ENCODE results near the gene KLHL34.

Gene KLHL34

DNA sequence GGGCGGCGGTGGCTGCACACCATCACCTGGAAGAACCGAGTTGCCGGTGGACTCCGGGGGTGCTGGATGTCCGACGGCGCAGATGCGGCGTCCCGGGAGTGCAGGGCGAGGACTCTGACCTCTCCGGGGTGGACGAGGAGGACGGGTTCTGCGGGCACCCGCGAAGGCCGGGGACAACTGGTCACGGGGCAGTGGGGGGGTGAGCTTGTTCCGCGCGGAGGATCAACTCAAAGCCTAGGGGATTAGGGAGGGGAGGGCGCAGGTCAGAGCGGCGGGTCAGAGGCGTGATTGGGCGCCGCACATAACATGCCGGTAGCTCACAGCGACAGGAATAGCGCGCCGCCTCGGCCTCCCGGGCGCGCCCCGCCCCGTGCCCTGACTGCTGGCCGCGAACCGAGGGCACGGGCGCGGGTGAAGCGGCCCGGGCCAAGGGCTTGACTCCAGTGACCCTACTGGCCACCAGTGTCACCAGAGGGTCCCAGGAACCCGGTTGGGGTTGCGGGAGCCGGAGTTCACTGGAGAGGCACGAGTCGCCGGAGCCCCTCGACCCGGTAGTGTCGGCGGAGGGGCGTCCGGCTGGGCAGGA is at the start of gene KLHL34:
TSS of gene KLHL34 (minus strand) at position 179 of the 586 bp plus-strand sequence. CDS start 542 bp downstream, outside the sequence.
- DNase-seq (ENCODE audit: low spot score): no peak

DNA sequence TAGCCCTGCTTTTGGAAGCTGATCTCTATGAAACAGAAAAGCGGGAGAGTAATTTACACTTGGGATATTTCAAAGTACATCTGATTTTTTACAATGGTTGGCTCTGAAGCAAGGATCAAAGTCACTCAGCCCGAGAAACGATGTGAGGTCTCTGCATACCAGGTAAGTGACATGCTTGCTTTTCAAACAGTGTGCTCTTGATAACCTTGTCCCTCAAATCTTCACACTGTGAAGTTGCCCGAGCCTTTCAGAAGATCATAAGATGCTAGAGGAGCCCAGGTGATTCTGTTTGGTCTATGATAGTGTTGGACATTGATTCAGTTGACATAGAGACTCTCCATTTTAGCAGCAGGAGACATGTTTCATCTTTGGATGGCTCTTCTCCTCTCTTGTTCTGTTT is 47.1 kb upstream of the KLHL34 start:
- no peak for DNase-seq (ENCODE audit: low spot score)

DNA sequence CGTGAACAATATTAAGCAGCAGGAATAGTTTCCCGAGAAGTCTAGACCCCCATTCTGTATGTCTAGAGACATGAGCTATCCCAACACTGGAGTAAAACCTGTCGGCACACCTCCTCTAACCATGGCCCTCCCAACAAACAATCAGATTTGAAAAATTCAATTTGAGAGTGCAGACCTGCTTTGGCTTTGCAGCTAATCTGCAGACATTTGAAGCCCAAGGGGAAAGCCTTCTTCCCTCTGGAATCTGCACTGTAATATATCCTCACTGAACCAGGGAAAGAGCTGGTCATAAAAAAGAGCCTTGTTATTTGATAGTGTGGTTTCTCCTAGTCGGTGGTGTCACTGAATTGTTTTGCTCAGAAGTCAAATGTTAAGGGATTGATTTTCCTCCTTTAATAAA is 44.6 kb upstream of the KLHL34 start:
- no peak for DNase-seq (ENCODE audit: low spot score)

DNA sequence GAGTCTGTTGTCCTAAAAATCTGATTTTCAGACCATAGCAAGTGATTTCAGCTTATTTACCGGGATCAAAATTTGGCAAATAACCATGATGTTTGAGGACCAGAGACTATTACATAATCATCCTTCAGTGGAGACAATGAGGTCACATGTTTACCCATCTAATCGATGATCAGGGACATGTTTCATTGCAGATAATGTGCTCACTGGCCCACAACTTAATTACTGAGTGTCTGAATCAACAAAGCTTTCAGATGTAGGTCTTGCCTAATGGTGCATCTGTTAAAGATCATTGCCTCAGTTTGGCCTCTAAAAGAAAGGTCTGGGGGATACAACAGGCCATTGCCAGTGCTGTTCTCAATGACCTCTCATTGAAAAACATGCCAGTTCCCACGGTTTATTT is 42.8 kb upstream of the KLHL34 start:
- no peak for DNase-seq (ENCODE audit: low spot score)

- DNase-seq (ENCODE audit: low spot score): no peak
Measured at GRCh38 chrX:21700275-21700674, 42.1 kb upstream of the KLHL34 start.

- no peak for DNase-seq (ENCODE audit: low spot score)
Measured at GRCh38 chrX:21699136-21699535, 41.0 kb upstream of the KLHL34 start.

DNA sequence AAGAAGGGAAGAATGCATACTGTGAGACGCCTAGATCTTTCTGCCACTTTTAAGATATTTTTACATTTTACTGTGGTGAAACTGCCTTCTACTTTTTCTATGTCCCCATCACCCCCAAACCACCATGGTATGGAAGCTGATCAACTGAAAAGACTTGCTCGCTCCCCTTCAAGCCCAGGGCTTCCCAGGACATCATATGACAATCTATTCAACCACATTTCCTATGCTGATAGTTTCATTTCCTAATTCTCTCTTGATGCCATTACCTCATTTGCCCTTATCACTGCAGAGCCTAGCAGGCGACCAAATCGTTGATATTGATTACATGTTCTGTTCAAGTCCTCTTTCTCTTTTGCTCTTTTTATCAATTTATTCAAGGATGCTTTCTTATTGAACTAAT is 40.1 kb upstream of the KLHL34 start:
- DNase-seq (ENCODE audit: low spot score): no peak

DNA sequence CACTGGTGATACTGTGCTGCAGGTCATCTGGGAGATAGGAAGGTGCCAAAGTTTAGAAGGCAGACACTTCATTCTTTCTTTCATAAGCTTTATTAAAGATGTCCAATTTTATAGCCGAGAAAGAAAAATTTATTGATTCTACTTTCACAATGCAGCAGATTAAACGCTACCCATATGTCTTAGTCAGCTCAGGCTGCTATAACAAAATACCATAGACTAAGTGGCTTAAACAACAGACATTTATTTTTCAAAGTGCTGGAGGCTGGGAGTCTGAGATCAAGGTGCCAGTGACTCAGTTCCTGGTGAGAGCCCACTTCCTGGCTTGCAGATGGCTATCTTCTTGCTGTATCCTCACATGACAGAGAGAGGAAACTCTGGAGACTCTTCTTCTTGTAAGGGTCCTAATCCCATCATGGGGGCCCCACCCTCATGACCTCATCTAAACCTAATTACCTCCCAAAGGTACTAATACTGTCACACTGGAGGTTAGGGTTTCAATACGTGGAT is 33.4 kb upstream of the KLHL34 start:
- no peak for DNase-seq (ENCODE audit: low spot score)

DNA sequence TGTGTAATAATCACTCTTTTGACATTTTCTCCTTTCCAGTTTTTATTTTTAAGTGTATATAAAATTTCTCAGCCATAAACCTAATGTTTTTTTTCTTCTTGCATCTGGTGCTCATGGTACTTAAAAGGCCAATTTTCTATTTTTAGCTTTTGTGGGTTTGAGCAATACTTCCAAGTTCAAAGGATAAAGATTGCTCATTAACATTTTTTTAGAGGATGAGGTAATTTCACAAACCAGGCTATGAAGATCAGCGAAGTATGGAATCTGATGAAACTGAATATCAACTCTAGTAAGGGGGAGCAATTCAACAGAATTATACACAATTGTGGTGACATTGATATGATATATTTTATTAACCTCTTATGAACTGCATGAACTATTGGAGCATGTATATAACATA is 25.8 kb upstream of the KLHL34 start:
- no peak for DNase-seq (ENCODE audit: low spot score)

- DNase-seq (ENCODE audit: low spot score): no peak
Measured at GRCh38 chrX:21678048-21678612, 20.0 kb upstream of the KLHL34 start.

- no peak for DNase-seq (ENCODE audit: low spot score)
Measured at GRCh38 chrX:21675931-21676330, 17.8 kb upstream of the KLHL34 start.

DNA sequence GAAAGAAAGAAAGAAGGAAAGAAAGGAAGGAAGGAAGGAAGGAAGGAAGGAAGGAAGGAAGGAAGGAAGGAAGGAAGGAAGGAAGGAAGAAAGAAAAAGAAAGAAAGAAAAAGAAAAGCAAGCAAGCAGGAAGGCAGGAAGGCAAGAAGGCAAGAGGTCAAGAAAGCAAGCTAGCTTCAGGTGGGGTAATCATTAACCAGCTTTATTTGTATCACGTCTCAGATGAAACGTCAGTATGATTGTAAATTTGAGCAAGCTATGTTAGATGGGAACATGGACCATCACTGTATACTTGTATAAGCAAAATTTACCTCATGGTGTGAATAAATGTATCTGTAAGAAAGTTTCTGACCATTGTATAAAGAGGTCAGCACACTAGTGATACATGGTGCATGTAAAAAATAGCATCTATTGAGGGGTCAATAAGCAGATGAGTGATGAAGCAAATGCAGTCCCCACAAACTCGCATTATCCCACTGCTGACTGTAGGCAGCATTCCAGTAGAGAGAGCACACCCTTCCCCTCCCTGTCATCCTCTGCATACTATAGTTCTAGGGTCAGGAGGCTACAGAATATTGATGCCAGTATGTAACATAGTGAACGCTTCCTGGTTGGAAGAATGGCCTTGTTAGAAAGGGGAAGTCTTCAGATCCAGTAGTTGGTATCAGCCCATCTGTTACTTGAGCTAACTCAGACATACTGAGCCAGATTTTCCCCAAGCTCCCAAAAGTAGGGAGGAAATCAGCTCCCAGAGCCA is 16.5 kb upstream of the KLHL34 start:
- no peak for DNase-seq (ENCODE audit: low spot score)

GRCh38 chrX:21666679-21667078 is 8.5 kb upstream of the KLHL34 start:
- no peak for DNase-seq (ENCODE audit: low spot score)

- DNase-seq (ENCODE audit: low spot score): no peak
Measured at GRCh38 chrX:21666252-21666651, 8.1 kb upstream of the KLHL34 start.

DNA sequence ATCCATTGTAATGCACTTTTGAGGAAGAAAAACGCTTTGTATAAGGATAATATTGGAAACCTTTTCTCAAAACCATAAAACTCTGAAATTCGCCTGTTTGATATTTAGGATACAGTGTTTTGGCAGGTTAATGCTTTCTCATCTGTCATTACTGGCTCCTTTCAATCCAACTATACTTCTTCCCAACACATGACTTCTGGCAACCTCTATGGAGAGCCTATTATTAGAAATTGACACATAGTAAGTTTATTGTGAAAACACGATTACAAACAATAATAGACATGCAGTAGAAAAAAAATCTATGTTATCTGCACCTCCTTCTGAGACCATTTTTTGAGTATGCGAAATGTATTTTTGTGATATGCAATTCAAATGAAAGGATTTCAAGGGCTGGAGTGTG is 4.6 kb upstream of the KLHL34 start:
- DNase-seq (ENCODE audit: low spot score): no peak

DNA sequence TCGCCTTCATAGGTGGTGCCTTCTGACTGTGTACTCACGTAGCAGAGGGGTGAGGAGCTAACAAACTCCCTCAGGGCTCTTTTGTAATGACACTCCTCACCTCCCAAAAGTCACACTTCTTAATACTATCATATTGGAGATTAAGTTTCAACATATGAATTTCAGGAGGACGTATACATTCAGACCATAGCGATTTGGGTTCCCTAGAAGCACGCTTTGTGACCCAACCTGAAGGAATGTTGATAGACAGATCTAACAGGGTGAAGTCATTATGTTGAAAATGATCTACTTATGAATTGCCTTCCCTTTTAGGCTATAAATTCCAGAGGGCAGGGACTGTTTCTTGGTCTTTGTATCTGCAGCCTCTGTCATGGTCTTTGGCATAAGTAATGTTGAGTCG is 3.2 kb upstream of the KLHL34 start:
- no peak for DNase-seq (ENCODE audit: low spot score)

- DNase-seq (ENCODE audit: low spot score): no peak
Measured at GRCh38 chrX:21660156-21660555, 2.0 kb upstream of the KLHL34 start.

DNA sequence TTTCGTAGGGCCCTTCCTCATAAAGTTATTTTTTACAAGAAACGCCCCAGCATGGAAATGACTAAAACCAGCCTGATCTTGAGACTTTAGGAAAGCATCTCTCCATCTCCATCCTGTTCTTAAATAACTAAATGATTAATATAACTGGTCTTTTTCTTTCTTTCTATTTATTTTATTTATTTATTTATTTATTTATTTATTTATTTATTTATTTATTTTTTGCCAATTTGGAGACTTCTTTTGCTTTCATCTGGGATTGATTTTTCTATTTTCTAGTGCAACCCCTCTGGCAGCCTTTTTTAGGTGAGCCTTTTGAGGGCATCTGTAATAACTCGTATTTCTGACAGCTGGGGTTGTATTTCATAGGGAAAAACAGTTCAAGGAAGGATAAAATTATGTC is 1.2 kb upstream of the KLHL34 start:
- DNase-seq (ENCODE audit: low spot score): no peak

DNA sequence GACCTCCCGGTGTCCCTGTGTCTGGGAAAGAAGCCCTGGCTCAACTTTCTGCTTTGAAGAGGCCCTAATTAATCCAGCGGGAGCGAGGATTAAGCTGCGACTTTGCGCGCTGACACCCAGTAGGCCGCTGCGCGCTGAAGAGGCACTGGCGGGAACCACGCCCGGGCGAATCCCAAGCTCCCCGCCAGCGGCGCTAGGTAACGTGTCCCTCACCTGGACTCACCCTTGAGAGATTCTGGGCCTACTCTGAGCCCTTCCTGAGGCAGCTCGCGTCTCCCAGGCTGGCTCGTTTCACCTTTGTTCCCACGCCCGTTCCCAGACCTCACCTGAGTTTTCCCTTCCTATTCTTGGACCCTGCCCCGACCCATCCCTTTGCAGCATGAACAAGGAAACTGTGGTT is 616 bp upstream of the KLHL34 start:
- DNase-seq (ENCODE audit: low spot score): no peak

DNA sequence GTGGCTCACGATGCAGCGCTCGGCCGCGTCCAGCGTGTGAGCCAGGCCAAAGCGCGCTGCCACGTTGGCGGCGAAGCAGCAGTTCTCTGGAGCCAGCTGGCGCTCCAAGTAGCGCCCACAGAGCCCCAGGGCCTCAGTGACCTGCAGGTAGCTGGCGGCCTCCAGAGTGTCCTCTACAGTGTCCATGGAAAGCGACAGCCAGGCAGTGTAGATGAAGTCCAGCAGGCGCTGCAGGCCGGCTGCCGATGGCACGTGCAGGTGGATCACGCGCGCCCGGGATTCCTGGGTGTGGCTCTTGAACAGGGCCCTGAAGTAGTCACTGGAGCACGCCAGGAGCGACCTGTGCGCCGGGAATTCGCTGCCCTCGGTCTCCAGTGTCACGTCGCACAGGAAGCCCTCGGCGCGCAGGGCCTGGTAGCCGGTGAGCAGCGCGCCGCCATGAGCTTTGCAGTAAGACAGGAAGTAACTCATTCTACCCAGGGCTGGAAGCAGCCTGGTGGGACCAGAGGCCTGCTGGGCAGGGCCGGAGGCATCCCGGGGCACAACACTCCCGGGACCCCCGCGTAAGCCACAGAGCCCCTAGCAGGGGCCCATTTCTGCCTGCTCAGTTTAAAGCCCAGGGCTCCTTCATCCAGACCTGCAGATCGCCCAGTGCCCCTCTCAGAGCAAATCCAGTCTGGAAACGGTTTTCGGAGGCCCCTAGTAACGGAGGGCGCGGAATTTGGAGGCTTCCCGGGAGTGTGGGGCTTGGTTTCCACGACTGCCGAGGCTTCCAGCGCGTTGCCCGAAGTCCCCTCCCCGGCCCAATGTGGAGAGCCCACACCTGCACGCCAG is 595 bp downstream of the KLHL34 start:
- no peak for DNase-seq (ENCODE audit: low spot score)

GRCh38 chrX:21656587-21657317 is 1.4 kb downstream of the KLHL34 start:
- no peak for DNase-seq (ENCODE audit: low spot score)
